Activated CD4-positive, alpha-beta T cell treated with anti-CD3 and anti-CD28 coated beads for 36 hours (primary cell): ENCODE measurements around the gene FBXL19. TPM values are rescaled to one million over a fixed set of nuclear protein-coding genes. Genes with fewer than 3 reads are reported as not detected.

Experiments
- ATAC-seq: fragments of 200-7000 bp; cut with Tn5 transposase; one replicate; pipeline ENCODE4 v1.10.0; 2021; ENCODE audit warnings: mild to moderate bottlenecking, moderate library complexity
- CTCF ChIA-PET: fragments of 350-600 bp; sonication (Branson Sonifier 250); formaldehyde crosslinking; loops from one replicate; lab custom pipeline; 2021; ENCODE audit warnings: antibody characterized with exemption; lab: Charles Lee
- POLR2A ChIA-PET: fragments of 350-600 bp; sonication (Branson Sonifier 250); formaldehyde crosslinking; loops from one replicate; lab custom pipeline; 2021; ENCODE audit warnings: antibody characterized with exemption, inconsistent platforms; lab: Charles Lee
- DNase-seq: peaks from one replicate; pipeline ENCODE4 v3.0.0-alpha.2; 2020
- H3K27ac Mint-ChIP-seq: one replicate; pipeline ENCODE4 v1.8.0; 2021; ENCODE audit warnings: mixed read lengths
- H3K27me3 Mint-ChIP-seq: one replicate; pipeline ENCODE4 v1.8.0; 2021; ENCODE audit warnings: mixed read lengths
- H3K36me3 Mint-ChIP-seq: one replicate; pipeline ENCODE4 v1.8.0; 2021; ENCODE audit warnings: low read depth, mixed read lengths
- H3K4me1 Mint-ChIP-seq: one replicate; pipeline ENCODE4 v1.8.0; 2021; ENCODE audit warnings: mixed read lengths
- H3K4me3 Mint-ChIP-seq: one replicate; pipeline ENCODE4 v1.8.0; 2021; ENCODE audit warnings: mild to moderate bottlenecking, moderate library complexity, mixed read lengths
- H3K9me3 Mint-ChIP-seq: one replicate; pipeline ENCODE4 v1.8.0; 2021; ENCODE audit warnings: low read depth, mixed read lengths
- intact Hi-C, 2 experiments: fragments of 100-400 bp; cut with DNase I in 1 of 2; cut with micrococcal nuclease in 1 of 2; formaldehyde crosslinking; loops; one replicate each; pipeline versions ENCODE4 v1.14.2 to v1.15.1; 2022 to 2024; cut with DNase I, micrococcal nuclease
- total RNA-seq, 2 experiments: library from RNA; stranded (reverse); gene quantifications; one replicate each; pipeline ENCODE4 v1.2.3, GENCODE V29; 2021

FBXL19 gene
- total RNA-seq, 2 experiments from 2014 or later: 23.7 to 31.4 TPM

DNA sequence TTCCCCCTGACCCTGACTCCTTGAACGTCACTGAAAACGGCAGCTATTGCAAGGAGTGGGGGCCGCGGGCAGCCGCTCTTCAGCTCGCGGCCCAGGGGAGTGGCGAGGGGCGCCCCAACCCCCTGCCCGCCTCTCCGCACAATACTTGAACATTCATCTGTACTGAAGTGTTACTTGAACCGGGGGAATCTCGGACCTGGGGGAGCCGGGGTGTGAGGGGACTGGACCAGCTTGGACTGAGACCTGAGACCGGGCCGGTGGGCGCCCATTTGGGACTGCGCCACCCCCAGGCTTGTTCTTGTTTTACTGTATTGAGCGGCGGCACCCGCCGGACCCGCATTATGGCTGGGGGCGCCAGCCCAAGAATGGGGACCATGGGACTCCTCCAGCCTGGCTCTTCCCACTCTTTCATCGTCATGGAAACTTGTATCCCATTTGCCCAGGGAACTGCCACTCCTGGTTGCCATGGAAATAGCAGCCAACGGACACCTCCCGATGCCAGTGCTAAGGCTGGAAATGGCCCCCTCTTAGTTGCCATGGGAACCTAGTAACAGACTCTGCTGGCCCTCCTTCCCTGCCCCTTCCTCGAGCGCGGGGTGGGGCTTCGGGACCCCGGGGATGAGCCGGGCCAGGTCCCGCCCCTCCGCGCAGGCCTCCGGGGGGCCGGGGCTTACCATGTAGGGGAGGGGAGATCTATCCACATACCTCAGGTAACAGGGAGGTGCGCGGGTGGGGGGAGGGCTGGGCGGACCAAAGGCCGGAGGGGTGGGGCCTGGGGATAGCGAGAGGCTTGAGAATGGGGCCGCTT is 24.7 kb downstream of the FBXL19 start:
- peak; percentile 30 for DNase-seq
- peak overlapping the region; percentile 81 for H3K4me3 Mint-ChIP-seq
- intact Hi-C loops: no loop called here
- ChIA-PET POLR2A (interaction anchor here (0.6 kb wide), 1 partner anchor 170 kb away, joined by 3 read pairs; no protein-coding TSS in a partner anchor), CTCF (interaction anchor here (1.2 kb wide), 1 partner anchor 21 kb away, joined by 3 read pairs; no protein-coding TSS in a partner anchor)
- ATAC-seq: no peak
- H3K27ac Mint-ChIP-seq: no peak overlapping the region
- H3K4me1 Mint-ChIP-seq: peaks cover 14% of the 10 kb centered on the region
- no peaks in the 10 kb centered on the region for H3K27me3 Mint-ChIP-seq
- peaks cover 13% of the 10 kb centered on the region for H3K36me3 Mint-ChIP-seq
- no peaks in the 10 kb centered on the region for H3K9me3 Mint-ChIP-seq

DNA sequence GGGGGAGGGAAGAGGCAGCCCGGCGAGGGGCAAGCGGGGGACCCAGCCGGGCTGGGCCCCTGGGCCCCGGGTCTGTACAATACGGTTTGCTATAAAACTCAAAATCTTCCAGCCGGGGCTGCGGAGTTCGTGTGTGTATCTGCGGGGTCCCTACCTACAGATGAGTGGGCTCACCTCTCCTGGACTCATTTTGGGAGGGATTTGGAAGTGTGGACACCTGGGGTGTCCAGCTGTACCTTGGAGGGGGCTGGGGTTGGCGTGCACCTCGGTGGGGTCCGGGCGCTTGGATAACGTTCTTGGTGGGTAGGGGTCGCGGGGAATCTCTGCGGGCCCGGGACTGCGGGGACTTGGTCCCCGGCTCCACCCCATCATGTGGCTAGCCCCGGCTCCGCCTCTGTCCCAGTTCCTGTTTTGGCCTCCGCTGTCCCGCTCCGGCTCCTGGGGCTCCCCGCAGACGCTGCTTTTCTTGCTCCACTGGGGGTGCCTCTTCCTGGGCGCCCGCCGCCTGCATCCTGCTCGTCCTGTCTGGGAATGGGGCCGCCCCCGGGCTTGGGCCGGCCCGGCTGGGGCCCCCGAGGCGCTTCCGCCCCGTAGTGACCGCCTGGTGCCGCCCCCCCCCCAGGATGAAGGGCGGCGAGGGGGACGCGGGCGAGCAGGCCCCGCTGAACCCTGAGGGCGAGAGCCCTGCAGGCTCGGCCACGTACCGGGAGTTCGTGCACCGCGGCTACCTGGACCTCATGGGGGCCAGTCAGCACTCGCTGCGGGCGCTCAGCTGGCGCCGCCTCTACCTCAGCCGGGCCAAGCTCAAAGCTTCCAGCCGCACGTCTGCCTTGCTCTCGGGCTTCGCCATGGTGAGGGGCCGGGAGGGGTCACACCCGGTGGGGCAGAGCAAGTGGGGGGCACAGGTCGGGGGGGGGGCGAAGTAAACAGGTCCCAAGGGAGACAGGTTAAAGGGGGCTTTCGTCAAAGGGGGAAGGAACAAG is 25.6 kb downstream of the FBXL19 start, which contains the start of gene ORAI3:
TSS of gene ORAI3 (plus strand) at position 402 of the 983 bp plus-strand sequence. CDS start at position 624, 222 bp downstream.
- ChIA-PET CTCF (interaction anchor here (0.6 to 1.4 kb wide), 7 partner anchors 11 to 217 kb away, joined by 3 to 7 read pairs (median 3); partner anchors contain the start of genes ZNF646 and ZNF668), POLR2A (no interaction called here)
- ATAC-seq: peak; percentile 45
- intact Hi-C loops: no loop called here
- peak; percentile 66 for DNase-seq
- no peaks in the 10 kb centered on the region for H3K27me3 Mint-ChIP-seq
- H3K36me3 Mint-ChIP-seq: peaks cover 10% of the 10 kb centered on the region
- H3K4me3 Mint-ChIP-seq: peak within 1 kb of the TSS; percentile 81
- peaks cover 19% of the 10 kb centered on the region for H3K4me1 Mint-ChIP-seq
- H3K27ac Mint-ChIP-seq: peak within 1 kb of the TSS; percentile 68
- no peaks in the 10 kb centered on the region for H3K9me3 Mint-ChIP-seq

DNA sequence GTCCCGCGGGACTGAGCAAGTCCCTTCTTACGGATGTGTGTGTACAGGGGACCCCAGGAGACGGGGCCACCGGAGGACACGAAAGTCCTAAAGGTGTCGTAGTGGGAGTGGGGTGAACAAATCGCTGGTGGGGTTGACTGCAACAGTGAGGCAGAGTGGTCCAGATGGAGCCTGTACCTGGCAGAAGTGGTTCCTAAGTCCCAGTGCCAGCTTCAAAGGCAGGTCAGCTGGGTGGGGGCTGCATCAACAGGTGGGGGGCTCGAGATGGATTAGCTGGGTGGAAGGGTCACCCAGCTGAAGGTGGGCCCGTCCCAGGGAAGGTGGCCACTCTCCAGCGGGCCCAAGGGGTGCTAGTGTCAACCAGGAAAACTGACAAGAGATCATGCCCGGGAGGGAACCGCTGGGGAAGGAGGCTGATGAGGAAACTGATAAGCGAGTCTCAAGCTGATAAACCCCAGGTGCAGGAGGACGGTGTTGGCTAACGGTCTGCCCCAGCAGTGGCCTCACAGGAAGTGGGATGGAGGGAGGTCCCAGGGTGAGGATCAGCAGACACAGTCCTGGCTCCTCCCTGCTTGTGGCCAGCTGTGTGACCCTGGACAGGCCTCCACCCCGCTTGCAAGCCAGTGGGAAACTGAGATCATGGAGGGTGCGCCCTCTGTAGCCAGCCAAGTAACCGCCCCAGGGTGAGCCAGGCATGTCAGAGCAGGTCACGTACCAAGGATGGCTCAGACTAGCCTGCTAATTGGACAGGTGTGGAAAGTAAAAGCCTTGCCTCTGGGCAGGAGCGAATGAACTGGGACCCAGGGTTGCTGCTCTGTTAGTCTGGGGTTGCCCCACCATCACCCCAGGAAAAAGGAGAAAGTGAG is 26.5 kb downstream of the FBXL19 start:
- POLR2A ChIA-PET: interaction anchor here (1.0 kb wide), 1 partner anchor 124 kb away, joined by 3 read pairs; the partner anchor contains the start of genes ZNF646 and ZNF668

DNA sequence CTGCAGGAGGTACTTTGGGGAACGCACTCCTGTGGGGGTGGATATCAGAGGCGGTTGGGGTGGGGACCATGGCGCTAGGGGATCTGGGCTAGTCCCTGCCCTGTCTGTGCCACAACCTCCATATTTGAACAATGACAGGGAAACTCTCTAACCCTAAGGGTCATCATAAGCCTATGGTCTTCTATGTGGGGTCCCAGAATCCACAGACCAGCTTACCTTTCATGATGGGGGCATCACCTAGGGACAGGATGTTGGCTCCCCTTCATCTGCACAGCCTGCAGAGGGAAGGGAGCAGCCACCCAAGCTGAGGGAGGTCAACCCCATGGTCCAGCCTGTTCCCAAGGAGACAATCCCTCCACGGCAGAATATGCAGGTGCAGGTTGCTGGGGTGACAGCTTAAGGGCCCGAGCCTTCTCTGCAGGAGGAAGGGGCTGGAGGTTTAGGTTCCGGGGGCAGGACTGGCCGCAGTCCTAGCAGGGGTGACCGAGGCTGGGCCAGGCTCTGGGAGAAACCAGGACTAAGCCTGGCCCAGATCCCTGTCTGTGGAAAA is 27.2 kb downstream of the FBXL19 start:
- no peak for DNase-seq
- peak overlapping the region; percentile 81 for H3K4me3 Mint-ChIP-seq
- no peak for ATAC-seq
- H3K4me1 Mint-ChIP-seq: peaks cover 19% of the 10 kb centered on the region
- ChIA-PET POLR2A (interaction anchor here (1.0 kb wide), 1 partner anchor 124 kb away, joined by 3 read pairs; the partner anchor contains the start of genes ZNF646 and ZNF668), CTCF (interaction anchor here (1.0 to 1.4 kb wide), 4 partner anchors 9 to 192 kb away, joined by 3 to 7 read pairs (median 4); no protein-coding TSS in a partner anchor)
- peaks cover 4% of the 10 kb centered on the region for H3K36me3 Mint-ChIP-seq
- no peaks in the 10 kb centered on the region for H3K27me3 Mint-ChIP-seq
- H3K9me3 Mint-ChIP-seq: no peaks in the 10 kb centered on the region
- intact Hi-C loops: loop anchor here in 1 of 2 experiments (10.0 kb wide), 1 partner anchor 914 kb away; no protein-coding TSS in a partner anchor
- H3K27ac Mint-ChIP-seq: peak overlapping the region; percentile 68

More for the DNA sequence above, 26.5 kb downstream of the FBXL19 start:
- CTCF ChIA-PET: interaction anchor here (0.7 to 1.4 kb wide), 7 partner anchors 9 to 216 kb away, joined by 3 to 7 read pairs (median 3); partner anchors contain the start of genes ZNF646 and ZNF668
- peak; percentile 80 for DNase-seq
- Mint-ChIP-seq H3K4me3 (peak overlapping the region; percentile 81), H3K27ac (peak overlapping the region; percentile 68), H3K36me3 (peaks cover 4% of the 10 kb centered on the region), H3K4me1 (peaks cover 19% of the 10 kb centered on the region), H3K27me3 (no peaks in the 10 kb centered on the region), H3K9me3 (no peaks in the 10 kb centered on the region)
- intact Hi-C loops: loop anchor here in 1 of 2 experiments (10.0 kb wide), 1 partner anchor 915 kb away; no protein-coding TSS in a partner anchor
- ATAC-seq: peak; percentile 78

DNA sequence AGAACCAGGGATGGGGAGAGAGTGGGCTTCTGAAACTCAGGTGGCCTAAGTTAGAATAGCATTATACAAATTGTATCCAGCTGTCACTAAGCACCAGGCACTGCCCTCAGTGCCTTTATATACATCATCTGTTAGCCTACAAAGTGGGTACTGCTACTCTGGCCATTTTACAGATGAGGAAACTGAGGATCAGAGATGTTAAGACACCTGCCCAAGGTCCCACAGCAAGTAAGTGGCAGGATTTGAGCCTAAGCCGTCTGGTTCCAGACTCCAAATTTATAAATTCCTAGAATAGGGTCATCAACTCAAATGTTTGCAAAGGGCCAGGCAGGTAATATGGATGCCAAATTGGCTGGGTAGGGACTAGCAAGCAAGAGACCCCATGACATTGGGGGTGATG is 27.8 kb downstream of the FBXL19 start:
- ChIA-PET CTCF (interaction anchor here (0.9 to 1.2 kb wide), 2 partner anchors 17 to 34 kb away, joined by 3 to 4 read pairs; partner anchors contain the start of gene HSD3B7), POLR2A (no interaction called here)
- intact Hi-C loops: loop anchor here in 1 of 2 experiments (10.0 kb wide), 1 partner anchor 914 kb away; no protein-coding TSS in a partner anchor
- DNase-seq: no peak
- Mint-ChIP-seq H3K9me3 (no peaks in the 10 kb centered on the region), H3K27me3 (no peaks in the 10 kb centered on the region), H3K4me3 (no peak overlapping the region), H3K36me3 (peaks cover 4% of the 10 kb centered on the region), H3K4me1 (peaks cover 21% of the 10 kb centered on the region), H3K27ac (no peak overlapping the region)
- ATAC-seq: no peak

DNA sequence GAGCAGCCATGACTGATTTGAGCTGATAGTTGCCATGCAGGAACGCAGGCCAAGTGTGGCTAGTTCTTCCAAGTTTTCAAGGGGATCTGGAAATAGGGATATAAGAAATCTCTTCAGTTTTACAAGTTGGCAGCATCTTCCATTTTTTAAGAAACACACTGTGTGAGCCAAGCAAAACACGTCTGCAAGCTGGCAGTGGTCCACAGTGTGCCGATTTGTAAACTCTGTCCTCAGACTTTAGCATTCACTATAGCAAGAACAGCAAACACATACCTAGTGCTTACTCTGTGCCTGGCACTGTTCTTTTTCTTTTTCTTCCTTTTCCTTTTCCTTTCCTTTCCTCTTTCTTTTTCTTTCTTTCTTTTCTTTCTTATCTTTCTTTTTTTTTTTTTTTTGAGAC is 28.4 kb downstream of the FBXL19 start:
- peaks cover 1% of the 10 kb centered on the region for H3K36me3 Mint-ChIP-seq
- ChIA-PET POLR2A (no interaction called here), CTCF (interaction anchor here (0.5 to 1.2 kb wide), 4 partner anchors 18 to 304 kb away, joined by 3 to 4 read pairs (median 3); partner anchors contain the start of gene HSD3B7)
- H3K4me3 Mint-ChIP-seq: no peak overlapping the region
- DNase-seq (no peak), ATAC-seq (no peak)
- no peaks in the 10 kb centered on the region for H3K27me3 Mint-ChIP-seq
- H3K9me3 Mint-ChIP-seq: no peaks in the 10 kb centered on the region
- intact Hi-C loops: loop anchor here in 1 of 2 experiments (10.0 kb wide), 1 partner anchor 913 kb away; no protein-coding TSS in a partner anchor
- H3K4me1 Mint-ChIP-seq: peaks cover 27% of the 10 kb centered on the region
- no peak overlapping the region for H3K27ac Mint-ChIP-seq

DNA sequence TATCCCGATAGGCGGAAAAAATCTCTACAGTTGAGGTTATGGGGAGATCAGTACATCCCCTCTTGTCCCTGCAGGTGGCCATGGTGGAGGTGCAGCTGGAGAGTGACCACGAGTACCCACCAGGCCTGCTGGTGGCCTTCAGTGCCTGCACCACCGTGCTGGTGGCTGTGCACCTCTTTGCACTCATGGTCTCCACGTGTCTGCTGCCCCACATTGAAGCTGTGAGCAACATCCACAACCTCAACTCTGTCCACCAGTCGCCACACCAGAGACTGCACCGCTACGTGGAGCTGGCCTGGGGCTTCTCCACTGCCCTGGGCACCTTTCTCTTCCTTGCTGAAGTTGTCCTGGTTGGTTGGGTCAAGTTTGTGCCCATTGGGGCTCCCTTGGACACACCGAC is 29.7 kb downstream of the FBXL19 start:
- no peak for ATAC-seq
- ChIA-PET CTCF (interaction anchor here (0.6 to 2.4 kb wide), 7 partner anchors 9 to 280 kb away, joined by 3 to 14 read pairs (median 4); no protein-coding TSS in a partner anchor), POLR2A (no interaction called here)
- Mint-ChIP-seq H3K27ac (no peak overlapping the region), H3K27me3 (no peaks in the 10 kb centered on the region), H3K9me3 (no peaks in the 10 kb centered on the region), H3K4me3 (no peak overlapping the region), H3K36me3 (no peaks in the 10 kb centered on the region), H3K4me1 (peaks cover 28% of the 10 kb centered on the region)
- intact Hi-C loops: loop anchor here in 1 of 2 experiments (10.0 kb wide), 1 partner anchor 912 kb away; no protein-coding TSS in a partner anchor
- DNase-seq: no peak

DNA sequence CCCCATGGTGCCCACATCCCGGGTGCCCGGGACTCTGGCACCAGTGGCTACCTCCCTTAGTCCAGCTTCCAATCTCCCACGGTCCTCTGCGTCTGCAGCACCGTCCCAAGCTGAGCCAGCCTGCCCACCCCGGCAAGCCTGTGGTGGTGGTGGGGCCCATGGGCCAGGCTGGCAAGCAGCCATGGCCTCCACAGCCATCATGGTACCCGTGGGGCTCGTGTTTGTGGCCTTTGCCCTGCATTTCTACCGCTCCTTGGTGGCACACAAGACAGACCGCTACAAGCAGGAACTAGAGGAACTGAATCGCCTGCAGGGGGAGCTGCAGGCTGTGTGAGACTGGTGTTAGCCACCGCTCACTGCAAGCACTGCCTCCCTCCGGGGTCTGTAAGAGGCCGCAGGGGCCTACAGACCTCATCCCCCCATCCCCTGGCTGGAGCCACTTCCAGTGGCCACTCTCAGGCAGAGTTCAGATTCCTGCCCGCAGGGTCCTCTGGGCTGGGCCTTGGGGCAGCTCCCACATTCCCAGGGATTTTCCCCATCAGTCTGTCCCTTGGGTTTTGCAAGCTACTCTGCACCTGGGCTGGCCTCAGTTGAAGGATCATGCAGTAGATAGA is 30.2 kb downstream of the FBXL19 start:
- Mint-ChIP-seq H3K27ac (no peak overlapping the region), H3K27me3 (no peaks in the 10 kb centered on the region), H3K9me3 (no peaks in the 10 kb centered on the region), H3K4me3 (no peak overlapping the region), H3K4me1 (peaks cover 31% of the 10 kb centered on the region), H3K36me3 (peaks cover 3% of the 10 kb centered on the region)
- ATAC-seq (peak; percentile 14), DNase-seq (peak; percentile 82)
- POLR2A ChIA-PET: no interaction called here
- intact Hi-C loops: loop anchor here in 1 of 2 experiments (10.0 kb wide), 1 partner anchor 911 kb away; no protein-coding TSS in a partner anchor
- CTCF ChIA-PET: interaction anchor here (0.6 to 2.4 kb wide), 11 partner anchors 9 to 281 kb away, joined by 3 to 14 read pairs (median 3); partner anchors contain the start of gene HSD3B7

DNA sequence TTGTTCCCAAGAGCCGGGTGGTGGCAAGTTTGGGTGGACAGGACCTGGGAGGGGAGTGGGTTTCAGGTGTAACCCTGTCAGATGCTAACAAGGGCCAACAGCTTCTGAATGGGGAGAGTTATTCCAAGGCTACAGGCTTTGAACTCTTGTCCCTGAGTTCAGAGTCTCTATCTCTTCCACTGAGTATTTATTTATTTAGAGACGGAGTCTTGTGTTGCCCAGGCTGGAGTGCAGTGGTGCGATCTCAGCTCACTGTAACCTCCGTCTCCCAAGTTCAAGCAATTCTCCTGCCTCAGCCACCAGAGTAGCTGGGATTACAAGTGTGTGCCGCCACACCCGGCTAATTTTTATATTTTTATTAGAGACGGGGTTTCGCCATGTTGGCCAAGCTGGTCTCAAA is 31.6 kb downstream of the FBXL19 start:
- Mint-ChIP-seq H3K27me3 (no peaks in the 10 kb centered on the region), H3K4me1 (peaks cover 36% of the 10 kb centered on the region), H3K4me3 (no peak overlapping the region), H3K36me3 (peaks cover 17% of the 10 kb centered on the region), H3K27ac (no peak overlapping the region), H3K9me3 (no peaks in the 10 kb centered on the region)
- ChIA-PET POLR2A (interaction anchor here (0.7 kb wide), 1 partner anchor 241 kb away, joined by 3 read pairs; no protein-coding TSS in a partner anchor), CTCF (interaction anchor here (0.6 to 2.4 kb wide), 3 partner anchors 10 to 189 kb away, joined by 3 to 14 read pairs (median 8); no protein-coding TSS in a partner anchor)
- no peak for ATAC-seq
- intact Hi-C loops: loop anchor here (5.0 to 10.0 kb wide), 3 partner anchors 187 to 910 kb away; partner anchors contain the start of gene ZNF843 (in 1 of the 2)
- no peak for DNase-seq
